Hindlimb muscle (tissue), 1 donor: ENCODE data around the gene BAZ2B. TPM values are rescaled to one million over a fixed set of nuclear protein-coding genes. Genes with fewer than 3 reads are reported as not detected.

ENCODE experiments used
- DNase-seq: peaks from one replicate; pipeline ENCODE4 v3.0.0-alpha.2; 2013
- polyA plus RNA-seq: library from polyadenylated mRNA; unstranded; fragments of 120-200 nt; gene quantifications from one replicate; pipeline ENCODE4 v1.2.1, GENCODE V29; 2013; ENCODE audit not compliant: insufficient read length

The BAZ2B gene
- polyA plus RNA-seq, 1 donor, result 37.2 TPM

GRCh38 chr2:159459279-159459678 lies 157.1 kb downstream of the BAZ2B start:
- DNase-seq, result no peak

- DNase-seq, result no peak
Observed at GRCh38 chr2:159457589-159457988, 158.8 kb downstream of the BAZ2B start.

GRCh38 chr2:159456500-159457426 lies 159.6 kb downstream of the BAZ2B start:
- no peak for DNase-seq

GRCh38 chr2:159455330-159455918 lies 160.9 kb downstream of the BAZ2B start:
- DNase-seq, result no peak

- no peak for DNase-seq
Observed at GRCh38 chr2:159454185-159454584, 162.2 kb downstream of the BAZ2B start.

DNA sequence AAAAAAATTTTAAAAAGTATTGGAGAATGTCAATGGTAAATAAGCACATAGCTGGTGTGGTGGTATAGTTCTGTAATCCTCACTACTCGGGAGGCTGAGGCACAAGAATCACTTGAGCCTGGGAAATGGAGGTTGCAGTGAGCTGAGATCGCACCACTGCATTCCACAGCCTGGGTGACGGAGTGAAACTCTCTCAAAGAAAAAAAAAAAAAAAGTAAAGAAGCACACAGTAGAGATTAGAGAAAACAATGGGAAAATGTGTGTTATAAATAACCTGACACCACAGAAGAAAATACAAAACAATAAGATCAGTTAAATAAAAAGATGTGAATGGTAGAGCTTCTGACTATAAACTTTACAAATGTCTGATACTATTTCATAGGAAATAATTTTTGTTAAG lies 166.2 kb downstream of the BAZ2B start:
- DNase-seq, result no peak

- no peak for DNase-seq
Observed at GRCh38 chr2:159449504-159450124, 166.7 kb downstream of the BAZ2B start.

DNA sequence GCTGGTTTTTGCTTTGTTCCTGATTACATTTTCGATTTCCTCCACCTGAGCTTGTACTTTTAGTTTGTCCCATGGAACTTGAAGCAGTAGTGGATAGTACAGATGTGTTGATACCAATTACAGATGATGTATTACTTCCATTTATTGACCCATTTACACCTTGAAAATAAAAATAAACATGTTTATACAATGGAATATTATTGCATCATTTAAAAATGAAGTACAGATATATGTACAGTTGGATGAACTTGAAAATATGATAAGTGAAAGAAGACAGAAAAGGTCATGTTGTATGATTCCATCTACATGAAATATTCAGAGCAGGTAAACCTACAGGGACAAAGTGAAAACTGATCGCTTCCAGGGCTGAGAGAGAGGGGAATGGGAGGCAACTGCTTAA lies 169.5 kb downstream of the BAZ2B start:
- no peak for DNase-seq

GRCh38 chr2:159446201-159446600 lies 170.1 kb downstream of the BAZ2B start:
- DNase-seq, result no peak

- no peak for DNase-seq
Observed at GRCh38 chr2:159445307-159445706, 171.0 kb downstream of the BAZ2B start.

GRCh38 chr2:159444754-159445153 lies 171.6 kb downstream of the BAZ2B start:
- no peak for DNase-seq

- no peak for DNase-seq
Observed at GRCh38 chr2:159442159-159442852, 174.0 kb downstream of the BAZ2B start.

GRCh38 chr2:159441182-159441581 lies 175.2 kb downstream of the BAZ2B start:
- no peak for DNase-seq

GRCh38 chr2:159439421-159439820 lies 176.9 kb downstream of the BAZ2B start:
- no peak for DNase-seq

GRCh38 chr2:159438720-159439353 lies 177.5 kb downstream of the BAZ2B start:
- DNase-seq, result no peak

- DNase-seq, result no peak
Observed at GRCh38 chr2:159438284-159438683, 178.1 kb downstream of the BAZ2B start.

GRCh38 chr2:159432610-159433009 lies 183.7 kb downstream of the BAZ2B start:
- DNase-seq, result no peak

DNA sequence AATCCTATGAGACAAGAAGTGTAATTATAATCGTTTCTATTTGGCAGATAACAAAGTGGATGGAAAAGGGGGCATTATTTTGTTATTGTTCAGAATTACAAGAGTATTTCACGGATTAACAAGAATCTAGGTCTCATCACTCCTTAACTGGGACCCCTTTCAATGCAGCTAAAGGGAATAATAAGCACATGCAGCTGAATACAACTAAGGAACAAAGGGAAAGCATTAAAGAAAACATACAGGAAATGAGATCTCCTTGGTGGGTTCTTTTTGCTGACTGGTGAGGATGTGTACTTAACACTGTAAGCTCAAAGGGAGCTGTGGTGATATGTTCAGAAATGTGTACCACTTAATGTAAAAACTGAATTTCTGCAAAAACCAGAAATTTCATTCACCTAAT lies 189.3 kb downstream of the BAZ2B start:
- no peak for DNase-seq

DNA sequence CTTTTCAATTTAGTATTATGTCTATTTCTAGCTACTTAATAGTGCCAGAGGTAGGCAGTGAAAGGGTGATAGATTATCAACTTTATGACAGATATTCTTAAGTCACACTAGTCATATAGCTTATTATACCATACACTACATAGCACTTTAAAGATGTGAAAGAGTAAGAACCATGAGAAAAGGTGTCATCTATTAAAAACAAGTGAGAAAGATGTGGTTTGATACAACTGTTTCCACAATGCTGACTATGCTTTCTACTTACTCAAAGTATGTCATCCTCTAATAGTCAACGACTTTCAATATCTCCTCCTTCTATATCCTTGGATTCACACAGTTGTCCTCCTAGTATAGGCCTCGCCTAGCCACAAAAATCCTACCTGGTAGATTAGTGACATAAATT lies 196.9 kb downstream of the BAZ2B start:
- no peak for DNase-seq

DNA sequence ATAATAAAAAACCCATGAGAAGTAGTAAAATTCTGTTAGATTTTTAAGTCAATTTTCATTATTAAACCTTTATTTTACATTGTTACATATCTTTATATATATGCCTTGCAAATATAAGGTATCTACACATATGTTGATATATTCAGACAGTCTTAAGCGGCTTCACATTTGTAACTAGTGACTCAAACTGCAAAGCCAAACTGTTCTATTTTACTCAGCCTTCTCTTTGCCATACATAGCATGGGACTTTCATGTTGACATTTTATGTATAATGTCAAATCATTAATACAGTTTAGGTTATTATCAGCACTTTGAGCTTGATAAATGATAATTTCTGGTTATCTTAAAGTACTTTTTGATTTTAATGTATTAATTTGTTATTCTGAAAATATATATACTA lies 204.9 kb downstream of the BAZ2B start:
- DNase-seq, result no peak

GRCh38 chr2:159410276-159410675 lies 206.1 kb downstream of the BAZ2B start:
- DNase-seq, result no peak

DNA sequence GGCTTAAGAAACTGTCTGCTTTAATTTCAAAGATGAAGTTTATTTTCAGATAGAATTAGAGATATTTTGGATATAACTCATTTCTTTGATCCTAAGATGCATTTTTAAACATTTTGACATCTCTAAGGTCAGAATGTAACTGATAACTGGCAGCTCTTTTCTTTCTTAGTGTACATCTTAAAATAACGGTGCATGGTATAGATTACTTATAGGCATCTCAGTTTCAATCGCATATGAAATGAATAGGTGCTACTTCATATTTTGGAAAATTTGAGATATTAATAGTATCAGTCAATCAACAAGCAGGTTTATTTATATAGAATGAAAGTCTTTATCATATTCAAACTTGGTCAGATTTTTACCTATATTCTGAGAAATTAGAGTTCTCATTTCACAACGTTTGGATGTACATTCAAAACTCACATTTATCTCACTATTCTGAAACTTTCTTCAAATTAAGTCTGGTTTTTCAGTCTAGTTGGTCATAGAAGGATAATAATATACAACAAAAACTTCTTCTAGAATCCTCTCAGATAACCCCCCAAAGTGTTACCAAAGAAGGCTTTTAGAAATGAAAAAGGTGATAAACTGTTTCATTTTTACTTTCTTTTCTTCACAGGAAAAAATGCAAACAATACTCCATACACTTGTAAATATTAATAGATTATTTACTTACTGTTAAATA lies 207.1 kb downstream of the BAZ2B start:
- DNase-seq, result no peak
